COR-L47 (cell line): ENCODE results near the gene RABGAP1L.
A peak's percentile ranks its signal among the peaks of the same experiment; 100 is the strongest.

ENCODE experiments used
- DNase-seq: peaks from one replicate; lab custom pipeline; 2025; lab: John Stamatoyannopoulos, UW

The RABGAP1L gene

DNA sequence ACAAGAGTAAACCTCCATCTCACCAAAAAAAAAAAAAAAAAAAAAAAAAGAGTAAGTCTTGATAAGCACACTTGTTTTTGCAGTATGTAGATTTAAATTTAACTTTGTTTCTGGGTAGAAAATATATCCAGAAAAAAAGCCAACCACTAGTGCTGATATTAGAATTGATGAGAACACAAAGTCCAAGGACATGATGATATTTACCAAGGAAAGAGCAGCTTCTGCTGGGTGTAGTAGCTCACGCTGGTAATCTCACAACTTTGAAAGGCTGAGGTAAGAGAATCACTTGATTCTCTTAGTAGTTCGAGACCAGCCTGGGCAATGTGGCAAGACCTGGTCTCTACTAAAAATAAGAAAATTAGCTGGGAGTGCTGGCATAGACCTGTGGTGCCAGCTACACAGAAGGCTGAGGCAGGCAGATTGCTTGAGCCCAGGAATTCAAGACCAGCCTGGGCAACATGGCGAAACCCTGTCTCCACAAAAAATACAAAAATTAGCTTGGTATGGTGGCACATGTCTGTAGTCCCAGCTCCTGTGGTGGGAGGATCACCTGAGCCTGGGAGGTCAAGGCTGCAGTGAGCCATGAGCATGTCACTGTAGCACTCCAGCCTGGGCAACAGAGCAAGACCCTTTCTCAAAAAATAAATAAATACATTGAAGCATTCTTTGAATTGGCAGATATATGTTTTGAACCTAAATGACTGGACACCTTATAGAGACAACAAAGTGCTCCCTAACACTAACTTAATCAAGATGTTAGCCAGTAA lies 776.8 kb downstream of the RABGAP1L start:
- DNase-seq: no peak

GRCh38 chr1:174938281-174939007 lies 779.1 kb downstream of the RABGAP1L start:
- no peak for DNase-seq

DNA sequence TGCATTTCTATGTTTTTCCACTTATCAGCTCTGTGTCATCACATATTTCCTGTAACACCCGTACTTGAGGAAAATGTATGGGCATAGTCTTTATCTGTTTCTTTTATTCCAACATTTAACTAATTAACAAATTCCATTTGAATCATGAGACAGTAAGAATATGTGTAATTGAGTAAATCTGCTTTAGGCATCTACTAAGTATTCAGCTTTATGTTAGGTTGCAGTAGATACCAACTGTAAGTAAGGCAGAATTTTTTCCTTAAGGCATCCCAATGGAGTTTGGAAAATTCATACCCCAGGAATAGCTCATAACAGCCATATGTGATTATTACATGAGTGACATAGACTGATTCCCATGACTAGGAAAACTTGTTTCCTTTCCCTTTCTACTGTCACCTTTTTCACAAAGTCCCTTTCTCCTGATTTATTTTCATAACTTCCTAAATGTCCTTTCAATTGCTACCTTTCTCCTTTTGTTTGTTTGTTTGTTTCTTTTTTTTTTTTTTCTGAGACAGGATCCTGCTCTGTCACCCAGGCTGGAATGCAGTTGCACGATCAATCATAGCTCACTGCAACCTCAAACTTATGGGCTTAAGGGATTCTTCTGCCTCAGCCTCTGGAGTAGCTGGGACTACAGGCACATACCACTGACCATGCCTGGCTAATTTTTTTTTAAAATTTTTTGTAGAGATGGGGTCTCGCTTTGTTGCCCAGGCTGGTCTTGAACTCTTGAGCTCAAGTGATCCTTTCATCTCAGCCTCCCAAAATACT lies 780.6 kb downstream of the RABGAP1L start:
- DNase-seq: no peak

DNA sequence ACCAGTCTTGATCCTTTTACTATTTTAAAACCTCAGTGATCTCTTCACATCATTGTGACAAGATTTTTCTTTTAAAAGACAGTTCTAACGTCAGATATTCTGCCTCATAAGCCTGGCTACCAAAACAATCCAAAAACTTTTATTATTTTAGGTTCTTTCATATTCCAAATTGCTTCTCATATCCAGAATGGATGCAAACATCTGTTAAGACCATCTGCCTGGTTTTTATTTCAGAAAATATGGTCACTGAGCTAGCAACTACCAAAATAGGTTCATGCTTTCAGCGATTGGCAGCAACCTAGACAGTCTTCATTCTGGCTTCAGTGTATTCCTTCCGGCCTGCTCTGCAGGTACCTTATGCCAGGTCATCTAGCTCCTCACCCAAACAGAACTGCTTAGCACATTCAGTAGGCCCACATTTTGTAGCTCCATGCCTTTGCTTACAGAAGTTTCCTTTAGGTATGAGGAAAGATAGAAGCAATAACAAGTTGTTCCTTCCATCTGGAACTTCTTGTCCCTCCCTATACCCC lies 781.4 kb downstream of the RABGAP1L start:
- no peak for DNase-seq

- DNase-seq: no peak
Measured at GRCh38 chr1:174942547-174943255, 783.4 kb downstream of the RABGAP1L start.

GRCh38 chr1:174946031-174946430 lies 786.7 kb downstream of the RABGAP1L start:
- DNase-seq: no peak

GRCh38 chr1:174949061-174949460 lies 789.7 kb downstream of the RABGAP1L start:
- DNase-seq: no peak

DNA sequence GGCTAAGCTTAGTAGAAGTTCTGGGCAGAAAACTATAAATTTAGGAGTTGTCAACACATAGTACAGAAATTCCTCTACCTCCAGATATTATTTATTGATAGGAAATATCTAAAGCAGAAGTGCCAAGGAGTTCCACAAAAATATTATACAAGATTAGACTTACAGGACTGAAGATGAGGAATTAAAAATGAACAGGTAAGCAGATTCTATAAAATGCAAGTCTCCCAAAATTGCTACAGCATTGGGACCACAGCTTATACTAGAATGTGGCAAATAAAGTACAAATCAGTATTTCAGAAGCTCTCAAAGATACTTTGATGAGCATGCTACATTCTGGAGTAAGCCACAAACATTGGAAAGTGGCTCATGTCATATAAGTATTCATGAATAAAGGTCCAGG lies 790.3 kb downstream of the RABGAP1L start:
- no peak for DNase-seq

DNA sequence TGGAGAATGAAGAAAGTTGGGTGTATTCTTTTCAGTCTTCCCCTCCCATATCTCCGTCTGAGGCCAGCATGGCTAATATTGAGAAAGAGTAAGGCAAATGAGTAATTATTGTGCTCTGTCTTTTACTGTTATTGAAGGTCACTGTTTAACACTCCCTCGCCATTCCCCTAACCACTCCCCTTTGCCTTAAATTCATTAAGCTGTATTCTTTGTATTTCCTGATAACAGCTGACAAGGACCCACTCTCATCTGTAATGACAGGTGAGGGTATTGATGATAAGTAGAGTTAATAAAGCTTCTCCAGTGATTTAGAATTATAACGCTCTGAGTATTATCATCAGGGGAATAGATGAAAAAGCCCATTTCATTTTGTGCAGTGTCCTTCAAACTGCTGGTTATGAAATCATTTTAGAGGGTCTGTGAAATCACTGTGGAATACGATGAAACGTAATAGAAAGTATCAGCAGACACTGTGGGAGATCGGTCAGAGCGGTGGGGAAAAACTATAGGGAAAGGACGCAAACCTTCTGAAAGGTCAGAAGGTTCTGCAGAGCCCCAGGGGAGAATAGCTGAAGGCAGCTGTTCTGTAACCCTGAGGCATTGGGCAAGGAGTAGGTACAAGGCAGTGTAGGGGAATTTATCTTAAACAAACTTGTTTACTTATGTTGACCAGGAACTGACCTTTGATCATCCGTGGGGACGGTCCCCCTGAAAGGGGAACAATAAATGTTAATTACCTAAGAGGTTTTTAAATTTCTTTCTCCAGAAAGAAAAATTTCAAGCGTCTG lies 794.2 kb downstream of the RABGAP1L start:
- DNase-seq: no peak

GRCh38 chr1:174954073-174954460 lies 794.7 kb downstream of the RABGAP1L start:
- DNase-seq: peak; percentile 81

GRCh38 chr1:174954671-174955669 lies 795.6 kb downstream of the RABGAP1L start:
- peak; percentile 41 for DNase-seq

DNA sequence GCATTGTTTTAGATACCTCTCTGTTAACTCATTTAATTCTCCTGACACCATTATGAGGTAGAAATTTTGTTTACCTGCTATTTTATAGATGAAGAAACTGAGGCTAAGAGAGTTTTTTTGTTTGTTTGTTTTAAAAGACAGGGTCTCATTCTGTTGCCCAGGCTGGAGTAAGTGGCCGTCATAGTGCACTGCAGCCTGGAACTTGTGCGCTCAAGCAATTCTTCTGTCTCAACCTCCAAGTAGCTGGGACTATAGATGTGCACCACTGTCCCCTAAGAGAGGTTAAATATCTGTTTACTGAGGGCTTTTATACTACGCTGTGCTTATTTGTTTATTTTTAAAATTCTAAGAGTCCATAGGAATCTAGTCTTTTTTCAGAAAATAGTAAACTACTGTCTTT lies 796.8 kb downstream of the RABGAP1L start:
- DNase-seq: no peak

GRCh38 chr1:174956976-174957375 lies 797.7 kb downstream of the RABGAP1L start:
- no peak for DNase-seq

GRCh38 chr1:174957829-174958228 lies 798.5 kb downstream of the RABGAP1L start:
- no peak for DNase-seq

GRCh38 chr1:174958396-174958795 lies 799.1 kb downstream of the RABGAP1L start:
- DNase-seq: no peak

- DNase-seq: no peak
Measured at GRCh38 chr1:174960362-174960761, 801.0 kb downstream of the RABGAP1L start.

- no peak for DNase-seq
Measured at GRCh38 chr1:174963529-174964125, 804.3 kb downstream of the RABGAP1L start.

DNA sequence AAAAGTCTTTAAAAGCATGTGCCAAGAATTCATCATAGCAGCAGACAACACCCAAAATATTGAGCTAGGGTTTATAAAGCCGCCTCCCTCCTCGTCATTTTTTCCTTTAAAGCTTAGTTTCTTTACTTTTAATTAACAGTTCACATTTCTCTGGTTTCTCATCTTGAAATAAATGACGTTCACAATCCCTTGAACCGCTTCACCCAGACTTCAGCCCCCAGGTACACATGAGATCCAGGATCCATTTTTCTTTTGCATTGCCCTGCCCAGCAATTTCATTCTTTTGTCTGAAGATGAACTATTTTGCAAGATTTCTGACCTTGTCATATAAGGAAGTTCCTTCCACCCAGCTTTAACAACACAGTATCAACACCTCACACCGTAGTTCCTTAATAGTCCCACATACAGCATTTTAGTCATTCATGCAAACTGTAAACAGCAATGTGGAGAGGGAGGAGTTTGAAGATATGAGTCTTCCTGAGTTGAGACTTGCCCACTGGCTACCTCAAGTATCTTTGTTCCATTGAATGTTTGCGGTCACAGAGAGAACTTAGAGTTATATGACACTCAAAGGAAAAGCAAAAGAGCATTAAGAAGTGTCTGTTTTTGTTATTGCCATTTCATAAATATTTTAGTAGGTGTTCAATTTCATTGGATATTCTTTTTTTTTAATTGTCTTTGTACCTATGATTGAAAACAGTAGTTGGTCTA lies 805.1 kb downstream of the RABGAP1L start:
- DNase-seq: no peak

GRCh38 chr1:174964972-174965361 lies 805.6 kb downstream of the RABGAP1L start:
- no peak for DNase-seq
